Measurements from ENCODE around the gene SLC8A2.

DNA sequence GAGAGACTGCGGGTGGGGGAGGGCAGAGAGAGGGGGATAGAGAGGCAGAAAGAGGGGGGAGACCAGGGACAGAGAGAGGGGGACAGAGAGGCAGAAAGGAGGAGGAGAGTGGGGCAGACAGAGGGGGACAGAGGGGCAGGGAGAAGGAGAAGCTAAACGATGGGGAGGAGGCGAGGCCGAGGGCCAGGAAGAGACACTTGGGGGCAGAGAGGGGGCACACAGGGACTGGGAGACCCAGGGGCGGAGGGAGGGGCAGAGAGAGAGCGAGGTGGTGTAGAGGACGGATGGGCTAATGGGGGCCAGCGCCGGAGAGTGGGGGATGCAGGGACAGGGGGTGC, 53.0 kb downstream of the SLC8A2 start:
- TF ChIP-seq YY1 (IDR thresholded peaks at IDR 0.05; ENCODE audit: low read depth) = no peak
- no peak for TF ChIP-seq TEAD4 (IDR thresholded peaks at IDR 0.05)
- no peak for TF ChIP-seq TAF1 (IDR thresholded peaks at IDR 0.05; ENCODE audit: low read depth)
- no peak for TF ChIP-seq TCF12 (IDR thresholded peaks at IDR 0.05; ENCODE audit: low read depth)
- TF ChIP-seq RAD21 (IDR thresholded peaks at IDR 0.05; ENCODE audit: low read depth) = no peak
- TF ChIP-seq EP300 (IDR thresholded peaks at IDR 0.05; ENCODE audit: borderline replicate concordance) = no peak
- TF ChIP-seq, protein P1, sequence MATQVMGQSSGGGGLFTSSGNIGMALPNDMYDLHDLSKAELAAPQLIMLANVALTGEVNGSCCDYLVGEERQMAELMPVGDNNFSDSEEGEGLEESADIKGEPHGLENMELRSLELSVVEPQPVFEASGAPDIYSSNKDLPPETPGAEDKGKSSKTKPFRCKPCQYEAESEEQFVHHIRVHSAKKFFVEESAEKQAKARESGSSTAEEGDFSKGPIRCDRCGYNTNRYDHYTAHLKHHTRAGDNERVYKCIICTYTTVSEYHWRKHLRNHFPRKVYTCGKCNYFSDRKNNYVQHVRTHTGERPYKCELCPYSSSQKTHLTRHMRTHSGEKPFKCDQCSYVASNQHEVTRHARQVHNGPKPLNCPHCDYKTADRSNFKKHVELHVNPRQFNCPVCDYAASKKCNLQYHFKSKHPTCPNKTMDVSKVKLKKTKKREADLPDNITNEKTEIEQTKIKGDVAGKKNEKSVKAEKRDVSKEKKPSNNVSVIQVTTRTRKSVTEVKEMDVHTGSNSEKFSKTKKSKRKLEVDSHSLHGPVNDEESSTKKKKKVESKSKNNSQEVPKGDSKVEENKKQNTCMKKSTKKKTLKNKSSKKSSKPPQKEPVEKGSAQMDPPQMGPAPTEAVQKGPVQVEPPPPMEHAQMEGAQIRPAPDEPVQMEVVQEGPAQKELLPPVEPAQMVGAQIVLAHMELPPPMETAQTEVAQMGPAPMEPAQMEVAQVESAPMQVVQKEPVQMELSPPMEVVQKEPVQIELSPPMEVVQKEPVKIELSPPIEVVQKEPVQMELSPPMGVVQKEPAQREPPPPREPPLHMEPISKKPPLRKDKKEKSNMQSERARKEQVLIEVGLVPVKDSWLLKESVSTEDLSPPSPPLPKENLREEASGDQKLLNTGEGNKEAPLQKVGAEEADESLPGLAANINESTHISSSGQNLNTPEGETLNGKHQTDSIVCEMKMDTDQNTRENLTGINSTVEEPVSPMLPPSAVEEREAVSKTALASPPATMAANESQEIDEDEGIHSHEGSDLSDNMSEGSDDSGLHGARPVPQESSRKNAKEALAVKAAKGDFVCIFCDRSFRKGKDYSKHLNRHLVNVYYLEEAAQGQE (IDR thresholded peaks at IDR 0.05; ENCODE audit: low read depth) = no peak
- TF ChIP-seq CREB1 (IDR thresholded peaks at IDR 0.05; ENCODE audit: low read depth) = no peak
- TF ChIP-seq, protein P2, sequence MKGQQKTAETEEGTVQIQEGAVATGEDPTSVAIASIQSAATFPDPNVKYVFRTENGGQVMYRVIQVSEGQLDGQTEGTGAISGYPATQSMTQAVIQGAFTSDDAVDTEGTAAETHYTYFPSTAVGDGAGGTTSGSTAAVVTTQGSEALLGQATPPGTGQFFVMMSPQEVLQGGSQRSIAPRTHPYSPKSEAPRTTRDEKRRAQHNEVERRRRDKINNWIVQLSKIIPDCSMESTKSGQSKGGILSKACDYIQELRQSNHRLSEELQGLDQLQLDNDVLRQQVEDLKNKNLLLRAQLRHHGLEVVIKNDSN (IDR thresholded peaks at IDR 0.05) = no peak
- no peak for TF ChIP-seq FOXM1 (IDR thresholded peaks at IDR 0.05; ENCODE audit: borderline replicate concordance, low read depth)

All from Ishikawa (cell line).